ENCODE data around the gene NME4.
"Not testable (repeated sequence)": the region's sequence is repeated elsewhere in the genome, so short reads cannot be mapped to it uniquely, and the experiment has no call there.

NME4 gene

DNA sequence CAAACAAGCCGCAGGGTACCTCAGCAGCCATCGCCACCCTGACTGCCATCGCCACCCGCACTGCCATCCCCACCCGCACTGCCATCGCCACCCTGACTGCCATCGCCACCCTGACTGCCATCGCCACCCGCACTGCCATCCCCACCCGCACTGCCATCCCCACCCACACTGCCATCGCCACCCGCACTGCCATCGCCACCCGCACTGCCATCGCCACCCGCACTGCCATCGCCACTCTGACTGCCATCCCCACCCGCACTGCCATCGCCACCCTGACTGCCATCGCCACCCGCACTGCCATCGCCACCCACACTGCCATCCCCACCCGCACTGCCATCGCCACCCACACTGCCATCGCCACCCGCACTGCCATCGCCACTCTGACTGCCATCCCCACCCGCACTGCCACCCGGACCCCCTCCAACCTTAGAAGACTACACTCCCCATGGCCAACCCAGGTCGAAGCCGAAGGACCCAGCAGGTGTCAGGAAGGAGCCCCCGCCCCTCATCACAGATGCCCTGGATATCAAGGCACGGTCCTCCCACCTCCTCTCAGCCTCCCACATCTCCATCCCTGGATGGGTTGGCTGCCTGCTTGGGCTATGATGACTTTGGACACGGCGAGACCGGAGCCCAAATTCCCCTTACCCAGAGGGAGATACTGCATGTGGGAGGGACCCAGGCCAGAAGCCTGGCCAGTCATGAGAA lies 18.7 kb upstream of the NME4 start:
- FAIRE-seq, result not testable (repeated sequence)

DNA sequence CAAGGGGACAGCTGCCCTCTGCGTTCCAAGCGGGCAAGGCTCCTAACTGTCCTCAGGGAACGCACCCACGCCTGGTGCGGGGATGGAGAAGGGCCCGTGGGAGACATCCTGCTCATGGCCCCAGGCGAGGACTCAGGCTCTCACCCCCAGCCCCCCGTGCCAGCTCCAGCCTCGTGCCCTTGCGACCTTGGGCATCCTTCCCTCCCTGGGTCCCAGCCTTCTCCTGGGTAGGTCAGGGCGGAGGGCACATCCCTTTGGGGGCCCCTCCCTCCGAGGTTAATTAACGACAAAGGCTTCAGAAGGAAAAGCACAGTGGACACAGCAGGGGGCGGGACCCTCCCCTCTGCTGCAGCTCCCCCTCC lies 18.2 kb upstream of the NME4 start:
- FAIRE-seq, result no peak

DNA sequence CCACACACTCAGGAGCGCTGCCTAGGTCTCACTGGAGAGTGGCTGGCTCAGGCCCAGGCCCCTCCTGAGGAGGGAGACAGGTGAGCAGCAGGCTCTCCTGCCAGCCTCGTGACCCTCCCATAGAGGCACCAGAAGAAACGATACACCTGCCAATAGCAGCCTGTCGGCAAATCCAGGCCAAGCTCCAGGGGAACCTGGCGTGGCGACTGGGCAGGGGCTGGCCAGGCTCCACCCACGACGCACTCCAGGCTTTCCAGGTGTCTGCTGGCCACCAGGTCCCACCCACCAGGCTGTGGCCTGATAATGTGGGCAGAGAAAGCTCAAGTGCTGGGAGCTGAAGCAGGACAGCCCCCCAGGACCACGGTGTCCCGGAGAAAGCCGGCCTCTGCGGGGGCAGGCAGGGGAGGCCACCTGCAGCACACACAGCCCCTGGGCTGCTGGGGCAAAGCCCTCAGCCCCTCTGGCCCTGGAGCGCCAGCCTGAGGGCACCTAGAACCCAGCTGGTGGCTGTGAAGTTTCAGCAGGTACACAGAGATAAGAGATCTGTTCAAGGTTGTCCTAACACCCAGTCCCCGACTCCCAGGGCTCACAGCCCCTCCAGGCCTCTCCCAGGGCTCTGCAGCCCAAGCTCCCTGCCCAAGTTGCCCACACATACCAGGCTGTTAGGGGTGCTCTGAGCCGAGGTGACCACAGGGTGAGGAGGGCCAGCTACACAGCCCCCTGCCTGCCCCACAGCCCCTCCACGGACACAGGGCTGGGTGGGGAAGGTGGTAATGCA lies 17.6 kb upstream of the NME4 start:
- FAIRE-seq, result no peak

DNA sequence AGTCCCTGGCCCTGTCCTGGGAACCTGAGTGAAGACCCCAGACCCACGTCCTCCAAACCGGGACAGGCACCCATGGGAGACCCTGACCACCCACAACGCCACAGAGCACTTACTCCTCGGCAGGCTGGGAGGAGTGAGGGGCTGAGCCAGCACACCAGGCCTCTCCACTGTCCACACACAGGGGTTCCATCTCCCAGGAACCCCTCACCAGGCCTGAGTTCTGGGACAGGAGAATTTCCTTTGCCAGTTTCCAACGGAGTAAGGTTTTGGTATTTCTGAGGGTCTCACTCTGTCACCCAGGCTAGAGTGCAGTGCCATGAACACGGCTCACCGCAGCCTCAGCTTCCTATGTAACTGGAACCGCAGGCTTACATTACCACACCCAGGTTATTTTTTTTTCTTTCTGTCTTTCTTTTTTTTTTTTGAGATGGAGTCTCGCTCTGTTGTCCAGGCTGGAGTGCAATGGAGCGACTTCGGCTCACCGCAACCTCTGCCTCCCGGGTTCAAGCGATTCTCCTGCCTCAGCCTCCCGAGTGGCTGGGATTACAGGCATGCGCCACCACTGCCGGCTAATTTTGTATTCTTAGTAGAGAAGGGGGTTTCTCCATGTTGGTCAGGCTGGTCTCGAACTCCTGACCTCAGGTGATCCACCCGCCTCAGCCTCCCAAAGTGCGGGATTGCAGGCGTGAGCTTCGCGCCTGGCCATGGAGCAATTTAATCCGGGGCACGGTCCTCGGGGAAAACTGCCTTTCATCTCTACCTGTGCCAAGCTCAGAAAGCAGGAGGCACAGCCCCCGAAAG lies 16.8 kb upstream of the NME4 start:
- FAIRE-seq, result no peak

DNA sequence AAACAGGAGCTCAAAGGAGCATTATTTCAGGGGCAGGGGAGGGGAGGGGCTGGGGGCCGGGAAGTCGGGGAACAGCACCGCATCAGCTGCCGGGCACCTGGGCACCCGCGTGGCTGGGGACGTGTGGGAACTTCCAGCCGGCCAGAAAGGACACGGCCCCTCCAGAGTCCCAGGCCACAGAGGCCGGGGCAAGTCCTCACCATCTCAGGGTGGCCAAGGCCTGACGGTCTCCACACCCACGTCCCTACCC lies 16.3 kb upstream of the NME4 start:
- no peak for FAIRE-seq

DNA sequence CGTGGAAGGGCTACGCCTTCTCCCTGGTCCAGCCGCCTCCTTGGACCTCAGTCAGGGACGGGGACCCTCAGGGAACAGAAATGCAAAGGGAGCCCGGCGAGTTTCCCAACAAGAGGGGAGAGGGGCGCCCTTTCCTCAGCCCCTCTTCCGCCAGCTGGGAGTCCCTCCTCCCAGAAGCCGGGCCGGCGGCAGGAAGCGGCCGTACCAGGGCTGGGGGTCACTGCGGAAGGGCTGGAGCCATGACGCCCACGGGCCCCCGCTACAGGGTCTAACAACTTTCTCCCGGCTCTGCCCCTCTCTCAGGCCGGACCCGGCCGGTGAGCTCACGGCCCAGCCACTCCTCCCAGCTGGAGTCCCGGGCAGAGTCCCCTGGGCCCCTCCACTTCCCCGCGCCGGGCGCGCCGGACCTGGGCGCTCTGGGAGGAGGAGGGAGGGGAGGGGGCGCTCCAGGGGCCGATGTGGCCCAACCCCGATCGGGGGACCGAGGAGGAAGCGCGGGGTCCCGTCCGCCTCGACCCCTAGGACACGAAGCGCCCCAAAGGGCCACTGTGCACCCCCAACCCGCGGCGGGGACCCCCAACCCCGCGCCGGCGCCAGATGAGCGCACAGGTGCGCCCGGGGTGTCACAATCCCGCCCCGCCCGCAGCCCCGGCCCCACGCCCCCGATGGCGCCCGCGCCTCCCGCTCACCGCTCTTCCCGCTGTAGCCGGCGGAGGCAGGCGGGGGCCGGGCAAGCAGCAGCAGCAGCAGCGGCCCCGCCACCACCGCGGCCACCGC lies 15.8 kb upstream of the NME4 start:
- no peak for FAIRE-seq

DNA sequence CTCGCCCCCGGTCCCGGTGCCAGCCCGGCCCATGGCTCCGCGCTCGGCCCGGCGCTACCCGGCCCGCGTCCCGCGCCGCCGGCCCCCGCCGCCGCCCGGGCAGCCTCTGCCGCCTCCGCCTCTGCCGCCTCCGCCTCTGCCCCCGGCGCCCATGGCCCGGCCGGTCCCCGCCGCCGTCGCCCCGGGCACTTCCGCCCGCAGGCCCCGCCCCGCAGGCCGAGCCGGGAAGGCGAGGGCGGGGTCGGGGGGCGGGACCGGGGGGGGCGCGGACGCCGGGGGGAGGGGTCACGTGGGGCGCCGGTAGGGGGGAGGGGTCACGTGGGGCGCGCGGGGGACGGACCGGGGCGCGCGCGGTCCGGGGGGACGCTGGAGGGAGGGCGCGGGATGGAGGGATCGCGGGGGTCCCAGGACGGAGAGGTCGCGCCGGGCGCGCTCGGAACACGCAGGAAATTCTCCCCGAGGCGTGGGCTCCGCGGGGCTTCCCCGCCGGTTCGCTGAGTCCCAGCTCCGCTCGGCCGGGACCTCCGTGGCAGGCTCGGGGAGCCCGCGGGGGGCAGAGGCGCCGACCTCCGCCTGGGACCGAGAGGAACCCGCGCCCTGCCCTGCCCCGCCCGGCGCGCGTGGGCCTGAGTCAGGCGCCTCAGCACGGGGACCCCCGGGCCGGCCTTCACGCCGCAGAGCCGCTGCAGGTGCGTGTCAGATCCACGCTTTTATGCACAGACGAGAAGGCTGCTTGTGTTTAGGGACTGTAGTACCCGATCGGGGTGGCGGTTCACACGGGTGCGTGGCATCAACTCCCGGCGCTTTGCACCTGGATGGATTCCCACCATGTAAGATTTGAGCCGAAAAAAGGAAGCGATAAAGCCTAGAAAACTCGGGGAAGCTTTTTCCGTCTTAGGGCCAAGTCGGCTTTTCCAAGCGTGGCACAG lies 14.9 kb upstream of the NME4 start, which contains the start of gene PGAP6:
TSS of gene PGAP6 (minus strand) at position 190 of the 929 bp plus-strand sequence. CDS start at position 33, 157 bp downstream.
- FAIRE-seq, result no peak

DNA sequence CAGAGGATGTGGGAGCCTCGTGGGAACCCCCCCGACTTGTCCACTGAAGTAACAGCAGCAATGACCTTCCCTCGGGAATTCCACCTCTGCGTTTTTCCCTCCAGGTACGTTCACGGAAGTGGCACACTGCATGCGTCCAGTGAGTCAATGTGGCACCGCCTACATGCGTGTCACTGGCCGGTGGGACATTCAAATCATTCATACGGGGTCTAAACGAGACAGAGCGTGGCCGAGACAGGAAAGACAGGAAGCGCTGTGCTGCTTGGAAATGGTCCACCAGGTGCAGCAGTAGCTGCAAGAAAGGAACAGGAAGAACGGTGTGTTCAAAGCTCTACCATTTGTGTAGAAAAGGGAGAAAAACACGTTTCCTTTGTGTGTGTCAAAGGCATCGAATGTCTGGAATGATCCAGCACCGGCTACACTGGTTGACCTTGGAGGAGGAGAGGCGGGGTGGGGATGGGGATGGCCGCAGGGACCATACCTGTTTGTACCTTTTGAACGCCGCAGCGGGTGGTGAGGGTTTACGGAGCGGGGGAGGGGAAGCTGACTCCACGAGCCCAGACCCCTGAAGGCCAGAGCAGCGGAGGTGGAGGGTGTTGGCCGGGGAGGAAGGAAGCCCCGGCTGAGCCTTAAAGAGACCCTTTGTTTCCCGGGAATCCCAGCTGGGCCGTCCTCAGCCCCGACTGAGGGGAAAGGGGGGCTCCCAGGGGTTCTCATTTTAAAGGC lies 13.5 kb upstream of the NME4 start:
- no peak for FAIRE-seq

DNA sequence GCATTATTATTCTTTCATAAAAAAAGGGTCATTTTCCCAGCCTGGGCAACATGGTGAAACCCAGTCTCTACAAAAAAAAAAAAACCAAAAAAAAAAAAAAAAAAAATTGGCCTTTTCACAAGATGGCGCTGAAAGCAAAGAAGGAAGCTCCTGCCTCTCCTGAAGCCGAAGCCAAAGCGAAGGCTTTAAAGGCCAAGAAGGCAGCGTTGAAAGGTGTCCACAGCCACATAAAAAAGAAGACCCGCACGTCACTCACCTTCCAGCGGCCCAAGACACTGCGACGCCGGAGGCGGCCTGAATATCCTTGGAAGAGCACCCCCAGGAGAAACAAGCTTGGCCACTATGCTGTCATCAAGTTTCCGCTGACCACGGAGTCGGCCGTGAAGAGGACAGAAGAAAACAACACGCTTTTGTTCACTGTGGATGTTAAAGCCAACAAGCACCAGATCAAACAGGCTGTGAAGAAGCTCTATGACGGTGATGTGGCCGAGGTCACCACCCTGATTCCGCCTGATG lies 10.3 kb upstream of the NME4 start:
- FAIRE-seq, result peak; percentile 23

DNA sequence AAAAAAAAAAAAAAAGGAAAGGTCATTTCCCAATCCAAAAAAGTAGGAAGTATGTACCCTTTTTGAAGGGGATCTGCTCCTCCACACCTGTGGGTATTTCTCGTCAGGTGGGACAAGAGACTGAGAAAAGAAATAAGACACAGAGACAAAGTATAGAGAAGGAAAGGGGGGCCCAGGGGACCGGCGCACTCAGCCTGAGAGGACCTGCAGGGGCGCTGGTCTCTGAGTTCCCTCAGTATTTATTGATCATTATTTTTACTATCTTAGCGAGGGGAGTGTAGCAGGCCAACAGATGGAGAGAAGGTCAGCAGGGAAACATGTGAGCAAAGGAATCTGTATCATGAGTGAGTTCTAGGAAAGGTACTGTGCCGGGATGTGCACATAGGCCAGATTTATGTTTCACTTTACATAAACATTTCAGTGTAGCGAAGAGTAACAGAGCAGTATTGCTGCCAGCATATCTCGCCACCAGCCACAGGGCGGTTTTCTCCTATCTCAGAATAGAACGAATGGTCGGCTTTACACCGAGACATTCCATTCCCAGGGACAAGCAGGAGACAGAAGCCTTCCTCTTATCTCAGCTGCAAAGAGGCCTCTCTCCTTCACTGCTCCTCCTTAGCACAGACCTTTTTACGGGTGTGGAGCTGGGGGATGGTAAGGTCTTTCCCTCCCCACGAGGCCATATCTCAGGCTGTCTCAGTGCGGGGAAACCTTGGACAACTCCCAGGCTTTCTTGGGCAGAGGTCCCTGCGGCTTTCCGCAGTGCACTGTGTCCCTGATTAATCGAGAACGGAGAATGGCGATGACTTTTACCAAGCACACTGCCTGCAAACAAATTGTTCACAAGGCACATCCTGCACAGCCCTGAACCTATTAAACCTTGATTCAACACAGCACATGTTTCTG lies 9.0 kb upstream of the NME4 start:
- FAIRE-seq, result not testable (repeated sequence)

DNA sequence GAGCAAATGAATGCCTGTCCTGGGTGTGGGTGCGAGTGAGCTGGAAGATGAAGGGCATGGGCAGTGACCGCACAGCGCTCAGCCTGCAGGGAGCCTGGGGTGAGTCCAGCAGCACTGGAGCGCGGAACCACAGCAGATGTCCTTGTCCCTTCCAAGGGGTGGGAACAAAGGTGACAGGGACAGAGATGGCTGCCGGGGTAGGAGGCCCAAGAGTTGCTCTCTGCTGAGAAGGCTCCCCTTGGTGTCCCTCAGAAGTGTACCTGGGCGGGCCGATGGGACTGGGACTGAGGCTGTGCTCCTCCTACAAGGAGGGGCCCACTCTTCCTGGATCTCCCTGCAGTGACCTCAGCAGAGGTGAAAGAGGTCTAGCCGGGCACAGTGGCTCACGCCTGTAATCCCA lies 7.6 kb upstream of the NME4 start:
- no peak for FAIRE-seq

DNA sequence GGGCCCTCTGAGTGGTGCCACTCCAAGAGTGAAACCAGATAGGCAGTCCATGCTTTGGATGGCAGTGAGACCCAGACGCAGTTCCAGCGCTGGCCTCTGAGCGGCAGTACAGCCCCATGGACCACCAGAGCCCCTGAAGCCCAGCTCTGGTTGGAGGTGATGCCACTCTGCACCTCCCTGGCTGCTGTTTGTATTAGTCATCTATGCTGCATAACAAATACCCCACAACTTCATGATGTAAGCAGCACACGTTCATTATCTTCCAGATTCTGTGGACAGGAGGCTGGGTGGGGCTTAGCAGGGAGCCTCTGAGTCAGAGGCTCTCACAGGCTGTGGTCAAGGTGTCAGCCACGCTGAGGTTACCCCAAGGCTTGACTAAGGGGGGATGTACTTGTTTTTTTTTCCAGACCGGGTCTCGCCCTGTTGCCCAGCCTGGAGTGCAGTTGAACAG lies 5.1 kb upstream of the NME4 start:
- no peak for FAIRE-seq

DNA sequence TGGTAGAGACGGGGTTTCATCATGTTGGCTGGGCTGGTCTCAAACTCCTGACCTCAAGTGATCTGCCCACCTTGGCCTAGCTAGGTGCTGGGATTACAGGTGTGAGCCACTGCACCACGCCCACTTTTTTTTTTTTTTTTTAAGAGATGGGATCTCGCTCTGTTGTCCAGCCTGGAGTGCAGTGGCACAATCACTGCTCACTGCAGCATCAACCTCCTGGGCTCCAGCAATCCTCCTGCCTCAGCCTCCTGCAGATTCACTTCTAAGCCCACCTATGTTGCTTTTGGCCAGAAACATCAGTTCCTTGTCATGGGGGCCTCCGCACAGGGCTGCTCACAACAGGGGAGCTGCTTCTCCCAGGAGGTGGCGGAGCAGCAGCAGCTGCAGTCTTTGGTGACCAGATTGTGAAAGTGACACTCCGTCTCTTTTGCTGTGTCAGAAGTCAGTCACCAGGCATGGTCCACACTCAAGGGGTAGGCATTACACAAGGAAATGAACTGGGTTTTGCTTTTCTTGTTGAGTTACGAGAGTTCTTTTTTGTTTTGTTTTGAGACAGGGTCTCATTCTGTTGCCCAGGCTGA lies 4.5 kb upstream of the NME4 start:
- no peak for FAIRE-seq

DNA sequence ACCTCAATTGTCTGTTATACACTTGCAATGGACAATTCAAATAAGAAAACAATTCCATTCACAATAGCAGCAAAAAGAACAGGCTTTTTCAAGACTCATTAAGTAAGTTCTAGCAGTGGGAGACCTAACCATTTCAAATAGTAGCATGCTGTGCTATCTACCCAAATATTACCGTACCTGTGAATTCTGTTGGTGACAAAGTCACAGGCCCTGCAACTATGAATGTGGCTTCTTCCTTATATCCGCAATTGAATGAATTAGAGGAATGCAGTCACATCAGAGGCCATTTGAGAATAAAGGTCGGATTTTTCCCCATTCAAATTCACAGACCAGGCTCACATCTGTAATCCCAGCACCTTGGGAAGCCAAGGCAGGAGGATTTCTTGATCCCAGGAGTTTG lies 800 bp upstream of the NME4 start:
- FAIRE-seq, result no peak

DNA sequence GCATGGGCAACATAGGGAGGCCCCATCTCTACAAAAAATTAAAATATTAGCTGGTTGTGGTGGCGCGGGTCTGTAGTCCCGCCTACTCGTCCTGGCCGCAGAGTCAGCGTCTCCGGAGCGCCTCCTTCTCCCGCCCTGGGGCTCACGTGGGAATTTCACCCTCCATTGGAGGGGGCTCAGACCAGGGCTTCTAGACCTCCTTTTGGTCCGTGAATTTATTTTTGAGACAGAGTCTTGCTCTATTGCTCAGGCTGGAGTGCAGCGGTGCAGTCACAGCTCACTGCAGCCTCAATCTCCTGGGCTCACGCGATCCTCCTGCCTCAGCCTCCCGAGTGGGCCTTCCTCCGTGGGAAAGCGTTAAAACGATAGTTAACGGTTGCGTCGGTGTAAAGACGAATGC lies 394 bp upstream of the NME4 start:
- FAIRE-seq, result no peak

DNA sequence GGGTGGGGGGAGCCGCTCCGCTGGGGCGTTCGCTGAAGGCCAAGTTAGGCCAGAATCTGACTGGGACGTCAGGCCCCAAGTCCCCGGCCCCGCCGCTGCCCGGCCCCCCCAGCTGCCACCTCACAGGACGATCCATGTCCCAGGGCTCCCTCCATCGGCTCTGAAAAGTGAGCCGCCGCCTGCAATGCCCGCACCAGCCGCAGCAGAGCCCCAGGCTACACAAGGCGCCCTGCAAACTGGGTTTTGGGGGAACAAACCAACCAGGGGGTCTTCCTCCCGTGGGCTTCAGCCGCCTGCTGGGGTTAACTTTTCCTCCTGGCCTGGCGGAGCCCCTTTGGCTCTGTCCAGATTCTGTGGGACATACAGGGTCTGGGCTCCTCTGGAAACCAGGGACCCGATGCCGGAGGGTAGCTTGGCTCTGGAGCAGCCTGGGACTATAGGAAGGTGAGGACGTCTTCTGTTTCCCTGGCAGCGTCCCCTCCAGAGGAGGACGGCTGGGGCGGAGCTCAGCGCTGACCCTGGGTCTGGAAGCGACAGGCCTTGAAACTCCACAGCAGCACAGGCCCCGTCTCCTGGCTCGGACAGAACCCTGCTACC lies 835 bp downstream of the NME4 start:
- FAIRE-seq, result no peak

DNA sequence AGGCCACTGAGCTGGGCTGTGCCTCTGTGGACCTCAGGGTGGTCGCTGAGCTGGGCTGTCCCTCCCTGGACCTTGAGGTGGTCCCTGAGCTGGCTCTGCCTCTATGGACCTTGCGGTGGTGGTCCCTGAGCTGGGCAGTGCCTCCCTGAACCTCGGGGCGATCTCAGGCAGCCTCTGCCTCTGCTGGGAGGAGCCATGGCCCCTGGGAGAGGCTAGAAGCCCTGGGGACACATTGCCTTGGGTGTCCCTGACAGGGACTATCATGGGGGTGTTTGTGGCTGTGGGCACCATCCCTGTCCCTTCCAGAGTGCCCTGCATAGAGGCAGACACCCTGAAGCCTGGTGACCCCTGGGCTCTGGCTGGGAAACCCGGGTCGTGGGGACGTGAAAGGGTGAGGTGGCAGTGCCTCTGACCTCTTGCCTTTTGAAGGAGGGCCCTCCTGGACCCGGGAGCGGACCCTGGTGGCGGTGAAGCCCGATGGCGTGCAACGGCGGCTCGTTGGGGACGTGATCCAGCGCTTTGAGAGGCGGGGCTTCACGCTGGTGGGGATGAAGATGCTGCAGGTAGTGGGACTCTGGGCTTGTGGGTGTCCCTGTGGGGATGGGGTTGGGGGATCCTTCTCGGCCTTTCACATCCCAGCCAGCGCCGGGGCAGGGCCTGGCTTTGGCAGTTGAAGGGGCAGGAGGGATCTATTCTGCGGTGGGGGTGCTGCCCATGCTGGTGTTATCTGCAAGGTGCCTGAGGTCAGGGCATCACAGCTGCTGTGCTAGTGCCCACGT lies 1.8 kb downstream of the NME4 start:
- FAIRE-seq, result no peak

DNA sequence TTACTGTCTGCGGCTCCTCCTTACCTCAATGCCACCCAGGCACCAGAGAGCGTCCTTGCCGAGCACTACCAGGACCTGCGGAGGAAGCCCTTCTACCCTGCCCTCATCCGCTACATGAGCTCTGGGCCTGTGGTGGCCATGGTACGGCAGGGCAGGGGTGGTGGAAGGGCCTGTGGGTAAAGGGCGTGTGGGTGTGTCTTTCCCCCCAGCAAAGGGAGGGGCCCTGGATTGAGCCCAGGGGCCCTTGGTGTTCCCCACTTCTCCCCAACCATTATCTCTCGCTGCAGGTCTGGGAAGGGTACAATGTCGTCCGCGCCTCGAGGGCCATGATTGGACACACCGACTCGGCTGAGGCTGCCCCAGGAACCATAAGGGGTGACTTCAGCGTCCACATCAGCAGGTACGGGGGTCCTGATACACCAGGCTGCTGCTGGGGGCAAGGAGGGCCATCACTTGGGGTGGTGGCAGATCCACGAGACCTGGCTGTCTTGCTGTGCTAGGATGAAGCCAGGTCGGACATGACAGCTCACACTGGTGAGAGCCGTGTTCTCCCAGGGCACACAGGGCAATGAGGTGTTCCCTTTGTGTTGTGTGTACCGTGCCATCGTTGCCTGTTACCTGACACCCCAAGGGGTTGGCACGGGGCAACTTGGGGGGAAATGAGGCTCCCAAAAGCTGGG lies 2.5 kb downstream of the NME4 start:
- no peak for FAIRE-seq
